ENCODE measurements around the gene PTPRZ1. TPM values are rescaled to one million over a fixed set of nuclear protein-coding genes. Genes with fewer than 3 reads are reported as not detected.

PTPRZ1 gene
- total and polyA plus RNA-seq, 2 donors from 2014 or later, result 0.17 to 0.98 TPM

DNA sequence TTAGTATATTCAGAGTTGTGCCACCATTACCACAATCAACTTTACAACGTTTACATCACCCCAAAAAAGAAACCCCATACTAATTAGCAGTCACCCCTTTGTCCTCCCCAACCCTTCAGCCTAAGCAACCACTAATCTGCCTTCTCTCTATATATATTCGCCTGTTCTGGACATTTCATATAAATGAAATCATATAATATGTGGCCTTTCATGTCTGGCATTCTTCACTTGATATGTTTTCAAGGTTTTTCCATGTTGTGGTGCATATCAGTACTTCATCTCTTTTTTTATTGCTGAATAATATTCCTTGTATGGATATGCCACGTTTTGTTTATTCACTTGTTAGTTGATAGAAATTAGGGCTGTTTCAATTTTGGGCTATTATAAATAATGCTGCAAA is 200.7 kb downstream of the PTPRZ1 start:
- no peaks in the 10 kb centered on the region for H3K4me1 ChIP-seq (ENCODE audit: control insufficient read depth in 2 of 3, insufficient read depth in 2 of 3, low read depth in 1 of 3, low read length in 3 of 3)
- no peak overlapping the region for H3K27ac ChIP-seq (ENCODE audit: low read depth in 2 of 2, low read length in 2 of 2)
- DNase-seq (no peak), FAIRE-seq (no peak)
- TF ChIP-seq, protein P1, sequence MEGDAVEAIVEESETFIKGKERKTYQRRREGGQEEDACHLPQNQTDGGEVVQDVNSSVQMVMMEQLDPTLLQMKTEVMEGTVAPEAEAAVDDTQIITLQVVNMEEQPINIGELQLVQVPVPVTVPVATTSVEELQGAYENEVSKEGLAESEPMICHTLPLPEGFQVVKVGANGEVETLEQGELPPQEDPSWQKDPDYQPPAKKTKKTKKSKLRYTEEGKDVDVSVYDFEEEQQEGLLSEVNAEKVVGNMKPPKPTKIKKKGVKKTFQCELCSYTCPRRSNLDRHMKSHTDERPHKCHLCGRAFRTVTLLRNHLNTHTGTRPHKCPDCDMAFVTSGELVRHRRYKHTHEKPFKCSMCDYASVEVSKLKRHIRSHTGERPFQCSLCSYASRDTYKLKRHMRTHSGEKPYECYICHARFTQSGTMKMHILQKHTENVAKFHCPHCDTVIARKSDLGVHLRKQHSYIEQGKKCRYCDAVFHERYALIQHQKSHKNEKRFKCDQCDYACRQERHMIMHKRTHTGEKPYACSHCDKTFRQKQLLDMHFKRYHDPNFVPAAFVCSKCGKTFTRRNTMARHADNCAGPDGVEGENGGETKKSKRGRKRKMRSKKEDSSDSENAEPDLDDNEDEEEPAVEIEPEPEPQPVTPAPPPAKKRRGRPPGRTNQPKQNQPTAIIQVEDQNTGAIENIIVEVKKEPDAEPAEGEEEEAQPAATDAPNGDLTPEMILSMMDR (IDR thresholded peaks at IDR 0.05; ENCODE audit: borderline replicate concordance, extremely low read depth, insufficient read depth), result no peak
- intact Hi-C loops (cut with DNase I), result no loop called here
- no peaks in the 10 kb centered on the region for H3K9me3 ChIP-seq (ENCODE audit: control insufficient read depth in 2 of 3, insufficient read depth in 1 of 3, low read length in 3 of 3)
- no peak overlapping the region for H3K9ac ChIP-seq (ENCODE audit: low read length in 3 of 3)
- H3K27me3 ChIP-seq (ENCODE audit: control insufficient read depth, insufficient read depth, low read length), result no peaks in the 10 kb centered on the region
- peaks cover 5 to 13% (median 8%) of the 10 kb centered on the region in 3 donors for H3K36me3 ChIP-seq (ENCODE audit: control insufficient read depth in 2 of 3, insufficient read depth in 3 of 3, low read length in 3 of 3)
- H3K4me3 ChIP-seq (ENCODE audit: low read length in 3 of 3), result no peak overlapping the region

DNA sequence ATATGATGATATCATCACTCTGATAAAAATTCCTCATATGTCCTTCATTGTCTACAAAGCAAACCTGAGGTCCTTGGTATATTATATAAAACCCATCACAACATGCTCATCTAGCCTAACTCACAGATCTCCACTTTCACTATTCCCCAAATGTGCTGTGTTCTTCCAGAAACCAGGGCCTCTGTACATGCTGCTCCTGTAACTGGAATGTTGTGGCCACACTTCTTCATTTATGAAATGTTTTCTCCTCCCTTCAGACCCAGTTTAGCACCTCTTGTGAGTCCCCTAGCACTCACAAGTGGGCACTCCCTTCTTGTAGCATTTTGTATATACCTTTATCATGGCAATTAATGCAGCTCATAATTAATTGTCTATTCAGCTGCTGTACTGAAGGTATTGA is 209.2 kb downstream of the PTPRZ1 start:
- H3K4me3 ChIP-seq (ENCODE audit: low read length in 3 of 3), result no peak overlapping the region
- DNase-seq, result no peak
- H3K36me3 ChIP-seq (ENCODE audit: control insufficient read depth in 2 of 3, insufficient read depth in 3 of 3, low read length in 3 of 3), result peaks cover 4 to 20% (median 19%) of the 10 kb centered on the region in 3 donors
- H3K9ac ChIP-seq (ENCODE audit: low read length in 3 of 3), result no peak overlapping the region
- H3K4me1 ChIP-seq (ENCODE audit: control insufficient read depth in 2 of 3, insufficient read depth in 2 of 3, low read depth in 1 of 3, low read length in 3 of 3), result no peaks in the 10 kb centered on the region
- intact Hi-C loops (cut with DNase I), result no loop called here
- H3K9me3 ChIP-seq (ENCODE audit: control insufficient read depth in 2 of 3, insufficient read depth in 1 of 3, low read length in 3 of 3), result no peaks in the 10 kb centered on the region
- no peak for FAIRE-seq
- H3K27ac ChIP-seq (ENCODE audit: low read depth in 2 of 2, low read length in 2 of 2), result no peak overlapping the region
- TF ChIP-seq, protein P1 (IDR thresholded peaks at IDR 0.05; ENCODE audit: borderline replicate concordance, extremely low read depth, insufficient read depth), result no peak
- H3K27me3 ChIP-seq (ENCODE audit: control insufficient read depth, insufficient read depth, low read length), result no peaks in the 10 kb centered on the region

DNA sequence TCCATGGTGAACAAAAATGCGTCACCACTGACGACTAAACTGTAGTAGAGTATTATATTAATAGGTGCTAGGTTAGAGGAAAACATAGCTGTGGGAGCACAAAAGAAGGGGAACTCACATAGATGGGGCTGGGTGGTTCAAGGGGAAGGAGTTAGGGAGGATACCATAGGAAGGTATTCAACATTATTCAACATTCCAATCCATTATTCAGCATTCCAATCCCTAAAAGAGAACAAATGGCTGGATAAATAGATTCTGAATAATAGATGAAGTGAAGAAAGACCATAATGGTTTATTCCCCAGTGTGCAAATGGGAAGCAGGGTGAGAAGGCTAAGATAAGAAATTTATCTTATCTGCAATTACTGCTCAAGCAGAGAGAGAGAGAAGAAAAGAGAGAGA is 209.7 kb downstream of the PTPRZ1 start:
- no peak overlapping the region for H3K4me3 ChIP-seq (ENCODE audit: low read length in 3 of 3)
- H3K4me1 ChIP-seq (ENCODE audit: control insufficient read depth in 2 of 3, insufficient read depth in 2 of 3, low read depth in 1 of 3, low read length in 3 of 3), result no peaks in the 10 kb centered on the region
- FAIRE-seq, result no peak
- no peak overlapping the region for H3K27ac ChIP-seq (ENCODE audit: low read depth in 2 of 2, low read length in 2 of 2)
- H3K9me3 ChIP-seq (ENCODE audit: control insufficient read depth in 2 of 3, insufficient read depth in 1 of 3, low read length in 3 of 3), result no peaks in the 10 kb centered on the region
- peaks cover 2 to 16% (median 14%) of the 10 kb centered on the region in 3 donors for H3K36me3 ChIP-seq (ENCODE audit: control insufficient read depth in 2 of 3, insufficient read depth in 3 of 3, low read length in 3 of 3)
- TF ChIP-seq, protein P1 (IDR thresholded peaks at IDR 0.05; ENCODE audit: borderline replicate concordance, extremely low read depth, insufficient read depth), result no peak
- no peak for DNase-seq
- H3K27me3 ChIP-seq (ENCODE audit: control insufficient read depth, insufficient read depth, low read length), result no peaks in the 10 kb centered on the region
- intact Hi-C loops (cut with DNase I), result no loop called here
- H3K9ac ChIP-seq (ENCODE audit: low read length in 3 of 3), result no peak overlapping the region

Measured in kidney (tissue), 14 donors.